GM19240 (cell line): Measurements from ENCODE around the gene EXOSC10.
"Not testable (repeated sequence)": the region's sequence is repeated elsewhere in the genome, so short reads cannot be mapped to it uniquely, and the experiment has no call there.

ENCODE experiments used
- DNase-seq: peaks from one replicate; pipeline ENCODE4 v3.0.0; 2011; ENCODE audit warnings: low spot score; ENCODE audit not compliant: insufficient read length

Gene EXOSC10

GRCh38 chr1:11061652-11062365, 37.9 kb downstream of the EXOSC10 start:
- DNase-seq, result no peak

DNA sequence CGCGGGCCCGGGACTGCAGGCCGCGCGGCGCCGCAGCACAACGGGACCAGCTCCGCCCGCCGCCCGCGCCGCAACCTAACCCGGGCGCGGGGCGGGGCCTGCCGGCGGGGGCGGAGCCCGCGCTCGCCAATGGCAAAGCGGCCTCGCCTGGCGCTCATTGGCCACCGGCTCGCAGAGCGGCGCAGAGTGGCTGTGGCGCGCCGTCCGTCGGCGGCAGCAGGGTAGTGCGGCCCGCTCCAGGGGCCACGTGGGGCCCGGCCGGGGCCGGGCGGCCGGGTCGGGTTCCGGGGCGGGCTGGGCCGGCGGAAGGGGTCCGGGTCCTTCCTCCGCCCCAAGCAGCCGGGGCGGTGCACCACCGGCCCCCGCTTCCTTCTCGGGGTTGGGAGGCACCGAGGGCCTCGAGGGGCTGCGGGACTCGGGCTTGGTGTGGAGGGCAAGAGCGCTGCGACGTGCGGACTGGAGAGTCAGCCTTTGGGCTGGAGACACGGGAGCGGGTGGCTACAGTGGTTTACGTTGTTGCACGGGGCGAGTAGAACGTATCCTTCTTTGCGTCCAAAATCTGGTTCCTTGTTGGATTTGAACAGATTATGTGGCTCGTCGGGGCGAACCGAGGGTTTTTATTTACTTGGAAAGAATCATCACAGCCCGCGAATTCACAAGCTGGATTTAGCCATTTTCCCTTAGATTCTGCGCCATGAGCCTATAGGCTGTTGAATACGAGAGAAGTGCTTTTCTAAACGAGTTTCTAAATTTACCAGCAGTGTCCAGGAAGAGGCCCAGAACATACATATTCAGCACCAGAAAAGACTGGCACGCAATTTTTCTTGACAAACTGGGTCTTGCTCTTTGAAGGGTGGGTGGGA, 39.5 kb downstream of the EXOSC10 start, which contains the start of gene SRM:
SRM (minus strand) TSS at position 51 of the 863 bp plus-strand sequence. CDS start 75 bp downstream, outside the sequence.
- DNase-seq, result peak; percentile 97

DNA sequence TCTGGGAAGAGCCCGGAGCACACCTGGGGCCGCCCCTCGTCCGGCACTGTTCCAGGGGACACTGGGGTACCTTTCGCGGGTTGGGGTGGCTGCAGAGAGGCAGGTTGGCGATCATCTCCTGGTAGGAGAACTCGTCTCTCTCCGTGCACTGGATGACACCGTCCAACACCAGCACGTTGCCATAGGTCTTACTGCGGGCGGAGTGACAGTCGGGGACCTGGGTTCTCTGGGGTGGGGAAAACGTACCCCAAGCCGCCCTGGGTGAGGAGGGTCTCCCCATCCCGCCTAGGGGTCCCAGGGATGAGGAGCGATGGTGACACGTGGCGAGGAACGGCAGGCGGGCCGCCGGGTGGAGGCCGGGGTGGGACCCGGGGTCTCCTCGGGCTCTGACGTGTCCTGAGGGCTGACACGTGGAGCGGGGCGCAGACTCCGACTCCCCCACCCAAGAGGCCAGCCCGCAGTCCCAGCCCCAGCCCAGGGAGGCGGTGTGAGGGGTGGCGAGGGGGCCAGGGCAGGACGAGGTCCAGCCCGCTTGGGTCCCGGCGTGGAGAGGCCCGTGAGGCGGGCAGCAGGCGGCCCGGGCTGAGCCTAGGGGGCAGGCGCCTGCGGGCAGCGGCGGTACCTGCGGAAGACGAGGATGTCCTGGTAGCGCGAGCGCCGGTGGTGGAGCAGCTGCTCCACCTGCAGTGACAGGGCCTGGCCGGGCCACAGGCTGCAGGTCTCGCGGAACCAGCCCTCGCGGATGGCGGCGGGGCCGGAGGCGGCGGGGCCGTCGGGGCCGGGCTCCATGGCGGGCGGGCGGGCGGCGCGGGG, 40.3 kb downstream of the EXOSC10 start:
- no peak for DNase-seq

DNA sequence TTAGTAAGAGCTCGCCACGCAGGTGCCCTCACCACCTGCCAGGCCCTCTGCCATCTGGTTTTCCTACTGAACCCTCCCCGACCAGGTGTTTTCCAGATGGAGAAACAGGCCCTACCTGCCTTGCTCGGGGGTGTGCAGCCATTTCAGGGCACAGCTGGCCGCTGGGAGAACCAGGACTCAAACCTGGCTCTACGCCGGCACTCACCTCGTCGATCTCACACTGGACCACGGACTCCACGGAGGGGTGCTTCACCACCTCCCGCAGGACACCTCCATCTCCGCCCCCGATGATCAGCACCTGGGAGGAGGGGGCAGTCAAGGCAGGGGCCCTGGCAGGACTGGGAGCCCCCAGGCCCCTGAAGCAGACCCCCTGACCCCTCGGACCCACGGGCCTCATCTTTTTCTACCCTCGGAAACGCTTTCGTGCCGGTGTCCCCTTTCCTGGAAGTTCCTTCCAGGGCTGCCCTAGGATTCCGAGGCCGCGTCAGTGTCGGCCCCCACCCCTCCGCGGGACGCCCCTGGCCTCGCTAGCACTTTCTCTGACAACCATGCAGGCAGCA, 41.0 kb downstream of the EXOSC10 start:
- no peak for DNase-seq

GRCh38 chr1:11058026-11058425, 41.6 kb downstream of the EXOSC10 start:
- no peak for DNase-seq

GRCh38 chr1:11057477-11057876, 42.2 kb downstream of the EXOSC10 start:
- no peak for DNase-seq

GRCh38 chr1:11056504-11056903, 43.2 kb downstream of the EXOSC10 start:
- no peak for DNase-seq

DNA sequence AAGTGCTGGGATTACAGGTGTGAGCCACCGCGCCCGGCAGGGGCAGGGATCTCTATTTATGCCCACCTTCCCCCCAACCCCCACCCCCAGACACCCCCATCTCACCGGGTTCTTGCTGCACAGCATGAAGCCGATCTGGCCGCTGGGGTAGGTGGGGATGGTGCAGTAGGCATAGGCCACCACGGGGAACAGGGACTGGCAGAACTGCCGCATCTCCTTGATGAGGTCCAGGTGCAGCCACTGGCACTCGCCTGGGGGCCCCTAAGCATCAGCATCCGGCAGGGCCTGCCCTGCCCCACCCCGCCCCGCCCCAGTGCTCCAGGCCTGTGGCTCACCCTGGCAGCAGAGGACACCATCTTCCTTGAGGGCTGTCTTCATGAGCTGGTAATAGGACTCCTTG, 44.0 kb downstream of the EXOSC10 start:
- DNase-seq, result no peak

- no peak for DNase-seq
These were observed 45.0 kb downstream of the EXOSC10 start for GRCh38 chr1:11054666-11055065.

DNA sequence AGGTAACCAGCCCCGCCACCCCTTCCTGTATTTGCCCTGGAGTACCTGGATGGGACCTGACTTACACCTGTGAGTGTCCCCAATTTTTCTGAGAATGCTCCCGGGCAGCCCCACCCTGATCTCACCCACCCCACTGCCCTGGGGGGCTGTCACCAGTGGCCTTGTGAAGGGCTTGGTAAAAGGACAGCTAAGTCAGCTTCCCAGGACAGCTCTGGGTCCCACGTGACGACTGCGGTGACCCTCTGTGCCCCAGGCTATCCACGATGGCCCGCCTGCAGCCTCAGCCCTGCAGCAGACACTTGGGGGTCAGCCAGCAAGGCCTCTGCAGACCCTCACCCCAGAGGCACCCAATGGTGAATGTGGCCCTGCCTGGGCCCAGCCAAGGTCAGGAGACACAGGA, 45.5 kb downstream of the EXOSC10 start:
- DNase-seq, result no peak

DNA sequence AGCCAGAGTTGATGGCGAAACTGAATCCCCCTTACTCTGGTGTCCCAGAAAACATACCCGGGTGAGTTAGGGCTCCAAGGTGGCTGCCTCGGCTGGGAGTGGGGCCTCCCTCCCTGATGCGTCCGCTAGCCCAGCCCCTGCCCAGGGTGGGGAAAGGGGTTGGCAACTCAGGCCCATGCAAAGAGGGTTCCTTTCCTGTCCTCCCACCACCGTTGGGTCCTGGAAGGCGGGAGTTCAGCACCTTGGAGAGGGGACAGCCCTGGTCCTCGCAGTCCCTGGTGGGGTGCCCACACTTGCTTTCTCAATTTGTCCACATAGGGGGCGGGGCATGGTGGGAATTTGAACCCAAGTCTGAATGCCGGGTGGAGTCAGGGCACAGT, 45.9 kb downstream of the EXOSC10 start:
- DNase-seq, result no peak

- DNase-seq, result no peak
These were observed 46.6 kb downstream of the EXOSC10 start for GRCh38 chr1:11052839-11053757.

DNA sequence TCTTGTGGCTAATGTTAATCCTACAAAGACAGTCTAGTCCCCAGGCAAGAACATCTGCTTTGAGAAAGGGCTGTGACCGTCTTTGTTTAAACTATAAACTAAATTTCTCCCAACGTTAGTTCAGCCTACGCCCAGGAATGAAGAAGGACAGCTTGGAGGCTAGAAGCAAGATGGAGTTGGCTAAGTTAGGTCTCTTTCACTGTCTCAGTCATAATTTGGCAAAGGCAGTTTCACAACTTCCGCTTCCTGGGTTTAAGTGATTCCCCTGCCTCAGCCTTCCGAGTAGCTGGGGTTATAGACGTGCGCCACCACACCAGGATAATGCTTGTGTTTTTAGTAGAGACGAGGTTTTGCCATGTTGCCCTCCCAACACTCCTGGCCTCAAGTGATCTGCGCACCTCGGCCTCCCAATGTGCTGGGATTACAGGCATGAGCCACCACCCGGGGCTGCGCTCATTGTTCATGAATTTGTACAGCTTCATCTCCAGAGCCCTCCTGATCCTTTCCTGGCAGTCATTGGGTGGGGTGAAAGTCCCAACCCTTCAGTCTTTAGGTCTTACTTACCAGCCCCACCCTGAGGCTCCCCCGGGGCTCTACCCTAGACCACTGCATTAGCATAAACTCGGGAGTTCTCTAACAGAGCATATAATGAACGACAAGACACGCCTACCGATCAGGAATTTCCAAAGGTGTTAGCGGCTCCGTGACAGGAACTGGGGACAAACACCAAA, 47.7 kb downstream of the EXOSC10 start:
- DNase-seq, result no peak

DNA sequence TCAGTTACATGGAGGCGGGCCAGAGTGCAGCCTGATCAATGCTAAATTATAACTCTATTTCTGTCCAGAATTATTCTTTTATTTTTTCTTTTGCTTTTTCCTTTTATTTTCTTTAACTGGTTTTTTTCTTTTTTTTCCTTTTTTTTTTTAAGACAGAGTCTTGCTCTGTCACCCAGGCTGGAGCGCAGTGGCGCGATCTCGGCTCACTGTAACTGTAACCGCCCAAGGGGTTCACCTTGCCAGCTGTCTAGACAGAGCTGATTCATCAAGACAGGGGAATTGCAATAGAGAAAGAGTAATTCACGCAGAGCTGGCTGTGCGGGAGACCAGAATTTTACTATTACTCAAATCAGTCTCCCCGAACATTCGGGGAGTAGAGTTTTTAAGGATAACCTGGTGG, 48.5 kb downstream of the EXOSC10 start:
- not testable (repeated sequence) for DNase-seq

- no peak for DNase-seq
These were observed 52.9 kb downstream of the EXOSC10 start, which contains the start of gene MASP2 for GRCh38 chr1:11046625-11047365. Gene MASP2, minus strand, starts transcription at chr1:11047239. Its CDS starts 32 bp downstream, at chr1:11047207.

GRCh38 chr1:11046270-11046566, 53.5 kb downstream of the EXOSC10 start:
- no peak for DNase-seq

GRCh38 chr1:11045428-11046269, 54.0 kb downstream of the EXOSC10 start:
- no peak for DNase-seq

DNA sequence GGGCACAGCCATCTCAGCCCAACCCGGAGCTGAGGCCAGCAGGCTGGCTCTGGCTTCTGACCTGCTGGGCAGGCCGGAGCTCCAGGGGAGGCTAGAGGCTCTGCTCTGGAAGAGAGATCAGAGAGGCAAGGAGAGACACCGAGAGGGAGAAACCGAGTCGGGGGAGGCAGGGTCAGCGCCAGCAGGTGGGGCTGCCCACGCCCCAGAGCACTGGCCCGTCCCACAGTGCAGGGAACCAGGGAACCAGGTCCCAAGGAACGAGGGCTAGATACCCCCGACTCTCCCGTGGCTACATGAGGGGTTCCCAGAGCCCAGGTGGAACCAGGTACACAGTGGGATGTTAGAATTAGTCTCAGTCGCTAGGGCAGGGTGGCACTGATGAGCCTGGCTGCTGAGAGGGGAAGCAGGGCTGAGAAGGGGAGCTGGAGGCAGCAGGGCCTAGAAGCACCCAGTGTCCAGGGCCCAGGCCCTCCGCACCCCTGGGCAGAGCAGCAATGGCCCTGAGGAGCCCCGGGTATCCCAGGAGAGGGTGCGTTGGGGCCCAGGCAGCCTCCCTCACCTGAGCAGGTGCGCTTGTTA, 54.7 kb downstream of the EXOSC10 start:
- DNase-seq, result no peak
